DMS53 treated with DMSO at 0.1 percent for 48 hours (cell line): ENCODE results near the gene NELL1.

ENCODE experiments used
- DNase-seq: peaks from one replicate; lab custom pipeline; 2025; ENCODE audit not compliant: unreplicated experiment; lab: John Stamatoyannopoulos, UW

The NELL1 gene

DNA sequence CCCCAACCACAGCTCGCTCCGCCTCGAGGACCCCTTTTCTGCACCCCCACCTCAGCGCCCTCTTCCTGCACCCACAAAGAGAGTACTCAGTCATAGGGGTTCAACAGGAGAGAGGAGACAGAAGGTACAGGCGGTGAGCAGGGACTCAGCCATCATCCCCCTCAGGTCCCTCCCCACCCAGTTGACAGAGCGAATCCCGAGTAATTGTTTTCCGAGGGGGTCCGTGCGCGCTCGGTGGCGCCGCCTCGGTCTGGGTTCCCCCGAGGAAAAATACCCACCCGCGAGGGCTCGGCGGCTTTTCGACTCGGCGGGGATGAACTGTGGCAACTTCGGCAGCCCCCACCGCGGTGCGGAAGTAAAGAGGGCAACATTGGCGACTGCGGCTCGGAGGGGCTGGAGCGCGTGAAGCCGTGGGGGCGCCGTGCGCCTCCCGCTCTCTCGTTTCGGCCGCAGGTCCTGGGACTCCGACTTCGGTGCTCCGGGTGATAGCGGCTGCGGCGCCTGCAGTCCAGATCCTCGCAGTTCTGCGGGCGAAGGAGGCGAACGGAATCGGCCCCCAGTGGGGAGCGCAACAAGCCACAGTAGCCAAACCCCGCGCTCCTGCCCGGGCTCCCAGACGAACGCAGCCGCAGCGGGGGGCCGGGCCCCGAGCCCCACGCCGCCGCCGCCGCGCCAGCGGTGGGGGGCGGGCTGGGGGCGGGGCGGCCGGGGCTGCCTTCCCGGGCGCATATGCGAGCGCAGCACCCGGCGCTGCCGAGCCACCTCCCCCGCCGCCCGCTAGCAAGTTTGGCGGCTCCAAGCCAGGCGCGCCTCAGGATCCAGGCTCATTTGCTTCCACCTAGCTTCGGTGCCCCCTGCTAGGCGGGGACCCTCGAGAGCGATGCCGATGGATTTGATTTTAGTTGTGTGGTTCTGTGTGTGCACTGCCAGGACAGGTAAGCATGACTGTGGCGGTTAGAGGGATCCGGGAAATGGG lies at the start of gene NELL1:
NELL1 (plus strand) TSS at position 743 of the 976 bp plus-strand sequence.
- DNase-seq = peak; percentile 9

DNA sequence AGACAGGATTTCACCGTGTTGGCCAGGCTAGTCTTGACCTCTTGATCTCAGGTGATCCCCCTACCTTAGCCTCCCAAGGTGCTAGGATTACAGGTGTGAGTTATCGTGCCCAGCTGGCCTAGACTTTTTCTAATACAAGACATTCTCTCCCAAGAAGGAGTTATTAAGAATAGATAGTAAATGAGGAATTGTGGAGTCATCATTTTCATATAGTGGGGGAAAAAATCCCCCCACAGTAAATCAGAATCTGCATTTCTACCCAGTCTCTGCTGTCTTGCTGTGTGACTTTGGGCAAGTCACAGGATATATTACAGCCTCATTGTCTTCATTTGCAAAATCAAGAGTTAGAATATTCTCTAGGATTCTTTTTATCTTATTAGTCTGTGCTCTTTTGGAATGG lies 48.4 kb upstream of the NELL1 start:
- no peak for DNase-seq

GRCh38 chr11:20621679-20622078 lies 47.7 kb upstream of the NELL1 start:
- DNase-seq = no peak

DNA sequence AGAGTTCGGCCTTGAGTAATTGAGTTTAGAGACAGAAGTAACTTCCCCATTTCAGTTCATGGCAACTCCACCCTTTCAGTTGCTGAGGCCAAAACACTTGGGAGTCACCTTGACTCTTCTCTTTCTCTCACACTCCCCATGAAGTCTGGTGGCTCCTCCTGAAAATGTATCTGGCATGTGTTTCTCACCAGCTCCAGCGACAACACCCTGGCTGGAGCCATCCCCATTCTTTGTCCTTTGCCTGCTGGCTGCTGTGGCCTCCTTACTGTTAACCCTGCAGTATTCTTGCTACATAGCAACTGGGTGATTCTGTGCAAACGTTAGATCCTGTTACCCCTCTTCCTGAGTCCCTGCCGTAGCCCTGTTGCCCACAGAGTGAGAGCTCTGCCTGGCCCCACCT lies 46.1 kb upstream of the NELL1 start:
- DNase-seq = no peak

GRCh38 chr11:20626279-20626678 lies 43.1 kb upstream of the NELL1 start:
- no peak for DNase-seq

- DNase-seq = no peak
Observed at GRCh38 chr11:20627026-20627425, 42.4 kb upstream of the NELL1 start.

- no peak for DNase-seq
Observed at GRCh38 chr11:20627701-20628100, 41.7 kb upstream of the NELL1 start.

DNA sequence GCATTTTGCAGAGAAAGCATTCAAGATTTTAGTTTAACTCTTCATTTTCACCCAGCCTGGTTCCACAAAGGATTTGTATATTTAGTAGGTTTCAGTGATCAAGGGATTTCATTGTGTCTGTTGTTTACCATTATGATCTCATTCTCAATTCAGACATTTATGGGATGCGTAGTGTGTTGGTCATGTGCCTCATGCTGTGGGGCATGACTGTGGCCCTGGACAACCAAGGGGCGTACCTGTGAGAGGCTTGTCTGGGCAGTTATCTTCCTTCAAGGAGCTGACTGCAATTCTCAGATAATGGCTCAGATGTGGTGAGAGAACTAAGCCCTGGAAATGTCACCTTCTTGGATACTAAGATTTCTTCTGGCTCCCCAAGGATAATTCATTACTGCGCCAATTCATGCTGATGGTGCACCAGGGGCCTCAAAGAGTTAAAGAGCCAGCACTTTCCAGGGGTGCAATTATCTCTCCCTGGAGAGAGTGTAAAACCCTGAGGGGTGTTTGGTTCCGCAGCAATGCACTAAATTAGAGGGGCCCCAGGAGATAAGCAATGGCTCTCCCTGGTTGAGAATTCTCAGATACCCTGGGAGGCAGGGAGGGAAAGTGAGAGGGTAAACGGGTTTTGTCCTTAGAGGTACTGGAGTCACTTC lies 37.7 kb upstream of the NELL1 start:
- no peak for DNase-seq

- DNase-seq = no peak
Observed at GRCh38 chr11:20632169-20632532, 37.2 kb upstream of the NELL1 start.

GRCh38 chr11:20634044-20634443 lies 35.3 kb upstream of the NELL1 start:
- no peak for DNase-seq

DNA sequence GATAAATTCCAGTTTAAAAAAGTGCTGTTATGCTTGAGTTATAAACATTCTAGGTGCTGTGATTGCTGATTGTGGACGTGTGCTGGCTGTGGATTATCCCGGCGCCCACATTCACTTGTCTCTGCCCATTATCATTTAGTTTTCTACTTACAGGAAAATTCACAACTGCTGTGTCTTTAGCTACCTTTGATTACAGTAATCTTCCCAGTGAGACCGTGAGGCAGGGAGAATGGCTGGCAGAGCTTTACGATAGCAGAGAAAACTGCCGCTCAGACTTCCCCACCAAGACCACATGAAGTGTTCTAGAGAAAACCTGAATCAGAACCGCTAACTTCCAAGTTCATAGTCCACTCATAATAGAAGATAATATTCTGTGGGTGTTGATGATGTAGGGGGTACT lies 34.6 kb upstream of the NELL1 start:
- no peak for DNase-seq

DNA sequence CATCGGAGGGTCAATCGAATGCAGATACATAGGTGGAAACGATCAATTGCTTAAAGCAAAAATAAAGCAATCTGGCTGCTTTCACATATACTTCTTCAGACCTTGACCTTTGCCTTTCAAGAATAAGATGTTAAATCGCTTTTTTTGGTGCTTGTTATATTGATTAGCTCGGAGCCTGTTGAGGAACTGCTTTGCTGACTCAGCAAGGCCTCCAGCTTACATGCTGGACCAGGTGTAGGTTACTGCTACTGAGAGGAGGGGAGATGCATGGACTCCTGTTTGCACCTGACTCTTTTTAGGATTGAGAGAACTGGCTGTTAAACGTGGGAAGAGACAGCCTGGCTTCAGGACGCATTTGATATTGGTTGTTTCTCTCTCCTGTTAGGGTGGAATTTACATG lies 31.3 kb upstream of the NELL1 start:
- no peak for DNase-seq

- no peak for DNase-seq
Observed at GRCh38 chr11:20639688-20640087, 29.7 kb upstream of the NELL1 start.

GRCh38 chr11:20640401-20640800 lies 29.0 kb upstream of the NELL1 start:
- no peak for DNase-seq

GRCh38 chr11:20644360-20644759 lies 25.0 kb upstream of the NELL1 start:
- DNase-seq = no peak

DNA sequence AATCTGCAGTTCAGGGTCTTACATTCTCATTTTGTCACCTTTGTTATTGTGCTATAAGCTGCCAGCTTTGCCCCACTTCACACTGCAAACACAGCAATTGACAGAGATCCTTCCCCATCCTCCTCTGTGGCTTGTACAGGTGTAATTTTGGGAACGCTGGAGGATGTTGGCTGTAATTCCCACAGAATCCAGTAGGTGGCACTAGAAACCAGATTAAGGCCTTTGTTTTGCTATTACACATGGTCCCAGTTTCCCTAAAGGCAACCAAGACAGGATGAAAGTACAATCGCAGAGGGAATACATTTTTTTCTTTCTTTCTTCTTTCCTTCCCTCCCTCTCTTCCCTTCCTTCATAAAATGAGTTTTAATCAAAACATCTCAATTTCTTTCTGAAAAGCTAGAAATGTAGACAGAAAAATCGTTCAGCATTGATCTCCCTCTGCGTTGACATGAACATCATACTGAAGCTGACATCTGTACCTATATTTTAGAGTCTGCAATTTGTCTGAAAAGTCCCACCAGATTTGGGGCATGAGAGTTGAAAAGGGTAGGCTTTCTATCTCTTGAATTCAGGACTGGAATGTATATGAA lies 21.3 kb upstream of the NELL1 start:
- DNase-seq = peak; percentile 46

DNA sequence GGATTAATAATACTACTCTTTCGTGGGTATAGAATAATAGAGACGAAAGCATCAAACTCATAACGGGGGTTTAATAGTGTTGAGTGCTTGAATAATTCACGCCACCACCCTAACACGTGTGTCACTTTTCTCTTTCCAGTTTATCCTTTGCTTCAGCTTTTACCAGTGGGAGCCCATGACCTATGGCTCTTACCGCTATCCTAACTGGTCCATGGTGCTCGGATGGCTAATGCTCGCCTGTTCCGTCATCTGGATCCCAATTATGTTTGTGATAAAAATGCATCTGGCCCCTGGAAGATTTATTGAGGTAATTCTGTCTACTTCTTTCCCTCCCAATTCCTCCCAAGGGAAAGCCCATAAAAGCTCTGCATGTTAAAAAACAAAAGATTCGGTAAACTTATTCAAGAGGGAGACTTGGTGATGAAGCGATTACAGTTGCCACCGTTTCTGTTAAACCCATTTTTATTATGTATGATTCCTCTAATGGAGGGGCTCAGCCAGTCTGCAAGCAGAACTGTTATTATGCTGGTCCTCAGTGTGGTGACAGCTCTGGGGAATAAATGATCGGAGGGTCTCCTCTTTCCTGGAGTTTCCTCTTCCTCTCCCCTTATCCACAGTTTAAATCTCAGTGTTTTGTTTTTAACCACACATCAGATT lies 17.1 kb upstream of the NELL1 start:
- DNase-seq = no peak

GRCh38 chr11:20654038-20654437 lies 15.3 kb upstream of the NELL1 start:
- DNase-seq = no peak

DNA sequence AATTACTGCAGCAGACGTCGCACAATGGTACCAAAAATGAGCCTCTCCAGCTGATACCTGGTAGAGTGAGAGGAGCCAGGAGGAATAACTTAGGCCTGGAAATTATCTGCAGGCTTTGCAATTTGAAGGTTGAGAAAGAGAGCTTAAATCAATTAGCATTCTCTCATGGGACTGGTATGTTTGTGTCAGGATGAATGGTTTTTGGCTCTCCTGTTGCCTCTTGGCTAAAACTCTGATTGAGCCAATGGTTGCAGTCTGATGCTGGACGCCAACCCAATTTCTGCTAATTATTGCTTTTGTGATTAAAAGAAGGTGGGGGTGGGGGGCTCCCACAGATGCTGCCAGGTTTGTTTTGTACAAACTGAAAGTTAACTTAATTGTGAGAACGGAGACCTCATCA lies 12.5 kb upstream of the NELL1 start:
- DNase-seq = no peak

DNA sequence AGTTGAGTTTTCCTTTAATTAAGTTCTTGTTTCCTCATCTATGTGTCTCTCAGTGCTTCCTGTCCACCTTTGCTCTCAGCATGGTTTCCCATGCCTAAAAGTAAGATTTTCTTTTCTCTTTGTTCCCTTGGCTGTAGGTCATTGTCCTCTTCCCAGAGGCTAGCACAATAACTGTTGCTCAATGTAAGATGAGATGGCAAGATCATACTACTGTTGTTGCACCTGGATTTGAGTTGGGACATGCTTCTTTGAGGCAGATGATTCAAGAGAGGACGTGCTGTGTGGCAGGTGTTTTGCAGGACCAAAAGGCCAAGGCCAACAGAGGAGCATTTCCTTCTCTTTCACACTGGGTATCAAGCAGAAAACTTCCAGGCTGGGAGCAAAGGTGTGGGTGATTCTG lies 11.3 kb upstream of the NELL1 start:
- DNase-seq = peak; percentile 67

GRCh38 chr11:20661445-20661844 lies 7.9 kb upstream of the NELL1 start:
- DNase-seq = no peak

GRCh38 chr11:20661850-20662249 lies 7.5 kb upstream of the NELL1 start:
- DNase-seq = no peak
